Kidney epithelial cell (primary cell): ENCODE measurements around the gene CCDC93. TPM values are rescaled to one million over a fixed set of nuclear protein-coding genes. Genes with fewer than 3 reads are reported as not detected.

Experiments used
- DNase-seq: peaks from one replicate; pipeline ENCODE4 v3.0.0-alpha.2; 2010; ENCODE audit warnings: low read depth
- H3K27me3 ChIP-seq: 2 replicates; pipeline ENCODE4 v1.6.0; 2011; ENCODE audit warnings: low read length; ENCODE audit not compliant: control insufficient read depth, insufficient read depth
- H3K36me3 ChIP-seq: 2 replicates; pipeline ENCODE4 v1.5.1; 2011; ENCODE audit warnings: low read length; ENCODE audit not compliant: control insufficient read depth, insufficient read depth
- H3K4me3 ChIP-seq: 2 replicates; pipeline ENCODE4 v1.5.1; 2011; ENCODE audit warnings: low read depth, mild to moderate bottlenecking, control low read depth, low read length
- total RNA-seq: library from RNA; depleted of rRNA; stranded (reverse); fragments of >200 nt; gene quantifications from 2 replicates; pipeline ENCODE4 v1.2.3, GENCODE V29; 2015
- TF ChIP-seq, protein P1 (sequence below): IDR thresholded peaks from 2 replicates; pipeline ENCODE4 v1.5.1; 2011; ENCODE audit warnings: mild to moderate bottlenecking, moderate library complexity, low read length, control low read depth, inconsistent platforms; ENCODE audit not compliant: insufficient read depth, poor library complexity, severe bottlenecking

CCDC93 gene
- total RNA-seq, 1 donor from 2014 or later, result 33.6 TPM

DNA sequence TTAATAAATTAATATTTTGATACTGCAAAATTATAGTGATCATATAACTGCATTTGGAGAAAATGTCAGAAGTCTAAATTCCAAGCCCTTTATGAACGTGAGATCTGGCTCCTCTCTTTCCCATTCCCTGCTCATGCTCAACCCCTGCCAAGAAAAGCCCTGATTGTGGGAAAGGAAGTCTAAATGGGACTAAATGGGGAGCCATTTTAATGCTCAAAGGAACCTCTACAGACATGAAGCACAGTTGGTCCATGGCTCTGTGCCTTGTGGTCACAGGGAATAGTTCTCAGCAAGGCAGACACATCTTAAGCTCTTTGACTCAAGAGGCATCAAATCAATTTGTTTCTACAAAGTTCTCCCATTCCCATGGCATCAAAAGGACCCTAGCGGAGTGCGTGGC is 45.1 kb upstream of the CCDC93 start:
- Histone ChIP-seq H3K27me3 (no peaks in the 10 kb centered on the region), H3K36me3 (no peaks in the 10 kb centered on the region), H3K4me3 (no peak overlapping the region)
- no peak for DNase-seq
- TF ChIP-seq, protein P1, sequence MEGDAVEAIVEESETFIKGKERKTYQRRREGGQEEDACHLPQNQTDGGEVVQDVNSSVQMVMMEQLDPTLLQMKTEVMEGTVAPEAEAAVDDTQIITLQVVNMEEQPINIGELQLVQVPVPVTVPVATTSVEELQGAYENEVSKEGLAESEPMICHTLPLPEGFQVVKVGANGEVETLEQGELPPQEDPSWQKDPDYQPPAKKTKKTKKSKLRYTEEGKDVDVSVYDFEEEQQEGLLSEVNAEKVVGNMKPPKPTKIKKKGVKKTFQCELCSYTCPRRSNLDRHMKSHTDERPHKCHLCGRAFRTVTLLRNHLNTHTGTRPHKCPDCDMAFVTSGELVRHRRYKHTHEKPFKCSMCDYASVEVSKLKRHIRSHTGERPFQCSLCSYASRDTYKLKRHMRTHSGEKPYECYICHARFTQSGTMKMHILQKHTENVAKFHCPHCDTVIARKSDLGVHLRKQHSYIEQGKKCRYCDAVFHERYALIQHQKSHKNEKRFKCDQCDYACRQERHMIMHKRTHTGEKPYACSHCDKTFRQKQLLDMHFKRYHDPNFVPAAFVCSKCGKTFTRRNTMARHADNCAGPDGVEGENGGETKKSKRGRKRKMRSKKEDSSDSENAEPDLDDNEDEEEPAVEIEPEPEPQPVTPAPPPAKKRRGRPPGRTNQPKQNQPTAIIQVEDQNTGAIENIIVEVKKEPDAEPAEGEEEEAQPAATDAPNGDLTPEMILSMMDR, result no peak

DNA sequence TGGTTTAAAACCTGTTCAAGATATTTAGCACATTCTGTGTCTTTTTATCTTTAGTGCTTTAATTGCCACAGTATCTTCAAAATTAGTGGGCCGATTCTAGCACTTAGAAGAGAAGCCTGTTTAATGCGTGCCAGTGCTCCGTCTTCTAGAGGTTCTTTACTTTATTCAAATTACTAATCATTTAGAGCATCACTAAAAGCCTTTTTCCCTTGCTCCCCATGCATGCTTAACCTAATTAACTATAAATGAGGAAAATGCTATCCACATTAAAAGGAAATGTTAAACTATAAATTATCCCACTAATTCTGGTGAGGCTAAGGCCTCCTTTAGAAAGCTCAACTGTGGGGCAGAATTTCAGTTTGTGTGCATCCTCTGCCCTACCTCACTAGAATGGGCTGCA is 42.9 kb upstream of the CCDC93 start:
- Histone ChIP-seq H3K27me3 (no peaks in the 10 kb centered on the region), H3K4me3 (no peak overlapping the region), H3K36me3 (no peaks in the 10 kb centered on the region)
- DNase-seq, result no peak
- TF ChIP-seq, protein P1, result no peak

DNA sequence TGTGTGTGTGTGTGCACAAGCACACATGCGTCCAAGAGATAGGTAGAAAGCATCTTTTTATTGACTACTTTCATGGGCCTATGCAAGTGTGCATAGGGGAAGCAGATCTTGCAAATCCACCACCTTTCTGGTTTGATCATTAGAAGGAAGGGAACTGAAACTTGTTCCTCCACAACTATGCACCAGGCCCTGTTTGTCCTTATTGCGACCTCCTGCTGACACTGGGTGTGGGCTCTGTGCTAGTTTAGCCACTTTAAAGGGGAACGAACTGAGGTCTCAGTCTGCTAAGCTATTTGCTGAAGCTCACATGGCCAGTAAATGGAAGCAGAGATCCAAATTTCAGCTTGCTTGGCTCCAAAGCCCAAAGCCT is 42.3 kb upstream of the CCDC93 start:
- TF ChIP-seq, protein P1, result no peak
- no peak for DNase-seq
- H3K27me3 ChIP-seq, result no peaks in the 10 kb centered on the region
- H3K4me3 ChIP-seq, result no peak overlapping the region
- H3K36me3 ChIP-seq, result no peaks in the 10 kb centered on the region

DNA sequence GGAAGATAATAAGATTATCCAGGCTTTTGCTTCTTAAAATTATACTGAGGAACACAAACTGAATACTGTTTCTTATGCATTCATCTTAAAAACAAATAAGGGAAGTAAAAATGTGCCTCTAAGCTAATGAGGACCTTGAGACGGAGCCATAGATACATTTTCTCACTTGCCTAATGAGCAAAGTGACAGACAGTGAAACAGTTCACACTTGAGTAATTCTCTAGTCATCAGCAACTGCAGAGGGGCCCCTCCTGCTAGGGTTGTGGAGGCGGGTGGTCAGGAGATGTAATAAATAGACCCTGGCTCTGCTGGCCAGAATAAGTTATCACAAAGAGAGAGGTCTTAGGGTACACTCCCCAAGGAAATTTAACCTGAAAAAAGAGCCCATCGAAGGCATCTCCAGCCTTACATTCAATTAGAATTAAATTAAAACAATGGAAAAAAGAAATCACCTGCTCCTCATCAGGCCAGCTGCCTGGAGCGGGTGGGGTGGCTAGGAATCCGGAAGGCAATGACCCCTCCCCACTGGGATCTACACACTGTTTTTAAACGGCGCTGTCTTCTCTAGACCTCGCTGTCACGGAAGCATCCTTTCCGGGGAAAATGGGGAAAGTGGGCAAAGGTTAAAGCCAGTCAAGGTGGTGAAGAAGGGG is 41.8 kb upstream of the CCDC93 start:
- no peaks in the 10 kb centered on the region for H3K27me3 ChIP-seq
- DNase-seq, result no peak
- TF ChIP-seq, protein P1, result no peak
- H3K36me3 ChIP-seq, result no peaks in the 10 kb centered on the region
- H3K4me3 ChIP-seq, result no peak overlapping the region

DNA sequence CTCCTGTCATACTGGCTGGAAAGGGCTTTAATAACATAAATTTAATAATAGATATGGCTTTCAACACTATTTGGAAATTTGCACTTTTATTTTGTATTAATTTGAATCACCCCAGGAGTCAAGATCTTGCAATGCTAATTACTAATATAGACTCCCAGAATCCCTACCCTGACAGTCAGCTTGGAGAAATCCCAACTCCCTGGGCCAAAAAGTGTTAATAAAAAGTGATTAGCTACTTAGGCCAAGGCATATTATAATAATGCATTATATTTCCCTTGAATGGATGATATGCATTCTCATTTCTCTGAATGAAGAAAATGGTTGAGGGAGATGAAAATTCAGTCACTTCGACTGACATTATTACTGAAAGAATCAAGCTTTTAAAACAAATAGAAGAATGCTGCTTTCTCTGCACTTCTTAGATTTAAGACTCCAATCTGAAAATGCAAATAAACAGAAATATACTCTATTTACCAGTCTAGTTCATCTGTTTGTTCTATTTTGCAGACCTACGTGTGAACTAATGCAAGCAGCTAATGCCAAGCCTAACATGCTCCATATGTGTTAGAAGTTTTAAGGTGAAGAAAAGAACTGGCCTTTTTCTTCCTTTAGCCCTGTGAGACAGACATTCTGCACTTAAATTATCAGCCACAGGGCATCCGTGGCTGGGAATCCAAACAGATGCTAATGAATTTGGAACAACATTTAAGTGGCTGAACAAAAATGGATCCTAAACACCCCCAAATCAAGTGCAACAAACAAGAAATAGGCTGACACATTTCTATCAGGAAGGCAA is 40.5 kb upstream of the CCDC93 start:
- Histone ChIP-seq H3K27me3 (no peaks in the 10 kb centered on the region), H3K4me3 (no peak overlapping the region), H3K36me3 (no peaks in the 10 kb centered on the region)
- DNase-seq, result no peak
- TF ChIP-seq, protein P1, result no peak

DNA sequence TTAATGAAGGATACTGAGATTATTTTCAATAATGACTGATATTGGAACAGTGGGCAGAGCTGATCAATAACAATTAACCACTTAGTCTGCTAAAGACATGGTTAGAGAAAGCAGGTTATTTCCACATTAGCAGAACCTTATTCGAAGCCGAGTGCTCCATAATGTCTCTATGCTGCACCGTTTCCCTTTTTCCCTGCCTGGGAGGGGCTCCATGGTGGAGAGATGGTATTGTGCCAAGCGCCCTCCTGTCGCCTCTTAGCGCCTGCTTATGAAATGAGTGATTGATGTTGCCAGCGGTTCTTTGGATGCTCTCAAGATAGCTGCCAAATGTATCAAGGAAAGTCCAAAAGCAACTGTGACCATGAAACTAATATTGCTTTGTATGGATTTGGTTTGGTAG is 39.8 kb upstream of the CCDC93 start:
- Histone ChIP-seq H3K4me3 (no peak overlapping the region), H3K36me3 (no peaks in the 10 kb centered on the region), H3K27me3 (no peaks in the 10 kb centered on the region)
- no peak for DNase-seq
- TF ChIP-seq, protein P1, result no peak
